Measurements from ENCODE around the gene NEU4.
A peak's percentile ranks its signal among the peaks of the same experiment; 100 is the strongest.
"Not testable (repeated sequence)": the region's sequence is repeated elsewhere in the genome, so short reads cannot be mapped to it uniquely, and the experiment has no call there.

The NEU4 gene

GRCh38 chr2:241799522-241800197 is 9.3 kb upstream of the NEU4 start:
- H3K4me3 ChIP-seq (ENCODE audit: low read depth in 1 of 5, low read length in 5 of 5) = no peak overlapping the region
- H3K9me3 ChIP-seq (ENCODE audit: control insufficient read depth in 5 of 5, low read length in 5 of 5) = no peaks in the 10 kb centered on the region
- H3K27me3 ChIP-seq (ENCODE audit: control insufficient read depth in 5 of 5, insufficient read depth in 4 of 5, low read length in 5 of 5) = peaks cover 14 to 26% (median 19%) of the 10 kb centered on the region in 5 donors
- peaks cover 0 to 18% (median 14%) of the 10 kb centered on the region in 5 donors for H3K4me1 ChIP-seq (ENCODE audit: control insufficient read depth in 5 of 5, insufficient read depth in 5 of 5, low read length in 5 of 5)
- no peaks in the 10 kb centered on the region for H3K36me3 ChIP-seq (ENCODE audit: control insufficient read depth in 5 of 5, insufficient read depth in 5 of 5, low read length in 5 of 5)
- no peak overlapping the region for H3K9ac ChIP-seq (ENCODE audit: low read length in 5 of 5)
- H3K27ac ChIP-seq (ENCODE audit: low read depth, low read length) = no peak overlapping the region

- not testable (repeated sequence) for H3K9ac ChIP-seq (ENCODE audit: low read length in 5 of 5); H3K4me3 ChIP-seq (ENCODE audit: low read depth in 1 of 5, low read length in 5 of 5); H3K9me3 ChIP-seq (ENCODE audit: control insufficient read depth in 5 of 5, low read length in 5 of 5); H3K36me3 ChIP-seq (ENCODE audit: control insufficient read depth in 5 of 5, insufficient read depth in 5 of 5, low read length in 5 of 5); H3K27ac ChIP-seq (ENCODE audit: low read depth, low read length)
- H3K27me3 ChIP-seq (ENCODE audit: control insufficient read depth in 5 of 5, insufficient read depth in 4 of 5, low read length in 5 of 5) = peaks cover 17 to 29% (median 22%) of the 10 kb centered on the region in 5 donors
- peaks cover 0 to 21% (median 15%) of the 10 kb centered on the region in 5 donors for H3K4me1 ChIP-seq (ENCODE audit: control insufficient read depth in 5 of 5, insufficient read depth in 5 of 5, low read length in 5 of 5)
Observed at GRCh38 chr2:241800198-241800903, 8.6 kb upstream of the NEU4 start.

DNA sequence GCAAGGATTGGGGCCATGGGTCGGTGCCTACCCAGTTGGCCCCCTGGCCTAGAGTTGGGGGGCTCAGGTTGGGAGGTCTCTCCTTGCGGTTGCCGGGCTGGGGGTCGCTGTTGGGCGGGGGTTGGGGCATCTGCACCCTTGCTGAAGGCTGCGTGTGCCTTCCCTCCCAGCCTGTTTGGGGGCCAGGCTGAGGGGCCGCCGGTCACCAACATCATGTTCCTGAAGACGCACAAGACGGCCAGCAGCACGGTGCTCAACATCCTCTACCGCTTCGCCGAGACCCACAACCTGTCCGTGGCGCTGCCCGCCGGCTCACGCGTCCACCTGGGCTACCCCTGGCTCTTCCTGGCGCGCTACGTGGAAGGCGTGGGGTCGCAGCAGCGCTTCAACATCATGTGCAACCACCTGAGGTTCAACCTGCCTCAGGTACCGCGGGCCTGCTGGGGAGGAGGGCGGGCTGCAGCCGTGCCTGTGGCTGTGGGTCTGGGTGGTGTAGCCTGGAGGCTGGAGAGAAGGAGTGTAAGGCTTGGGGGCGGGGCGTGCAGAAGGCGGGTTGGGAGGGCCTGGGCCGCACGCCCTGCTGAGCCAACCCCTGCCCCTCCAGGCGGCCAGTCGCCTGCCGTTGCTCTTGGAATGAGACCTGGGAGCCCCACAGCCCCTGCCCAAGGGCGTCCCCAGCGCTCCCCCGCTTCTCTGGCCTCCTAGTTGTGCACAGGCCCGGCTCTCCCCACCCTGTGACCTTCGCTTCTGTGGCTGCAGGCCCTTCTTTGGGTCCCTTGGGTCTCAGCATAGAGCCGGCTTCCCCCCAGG is 7.2 kb upstream of the NEU4 start:
- Histone ChIP-seq H3K36me3 (ENCODE audit: control insufficient read depth in 5 of 5, insufficient read depth in 5 of 5, low read length in 5 of 5) (no peaks in the 10 kb centered on the region), H3K4me1 (ENCODE audit: control insufficient read depth in 5 of 5, insufficient read depth in 5 of 5, low read length in 5 of 5) (peaks cover 0 to 21% (median 15%) of the 10 kb centered on the region in 5 donors), H3K9me3 (ENCODE audit: control insufficient read depth in 5 of 5, low read length in 5 of 5) (no peaks in the 10 kb centered on the region), H3K27me3 (ENCODE audit: control insufficient read depth in 5 of 5, insufficient read depth in 4 of 5, low read length in 5 of 5) (peaks cover 17 to 29% (median 22%) of the 10 kb centered on the region in 5 donors), H3K4me3 (ENCODE audit: low read depth in 1 of 5, low read length in 5 of 5) (no peak overlapping the region), H3K27ac (ENCODE audit: low read depth, low read length) (no peak overlapping the region), H3K9ac (ENCODE audit: low read length in 5 of 5) (no peak overlapping the region)

DNA sequence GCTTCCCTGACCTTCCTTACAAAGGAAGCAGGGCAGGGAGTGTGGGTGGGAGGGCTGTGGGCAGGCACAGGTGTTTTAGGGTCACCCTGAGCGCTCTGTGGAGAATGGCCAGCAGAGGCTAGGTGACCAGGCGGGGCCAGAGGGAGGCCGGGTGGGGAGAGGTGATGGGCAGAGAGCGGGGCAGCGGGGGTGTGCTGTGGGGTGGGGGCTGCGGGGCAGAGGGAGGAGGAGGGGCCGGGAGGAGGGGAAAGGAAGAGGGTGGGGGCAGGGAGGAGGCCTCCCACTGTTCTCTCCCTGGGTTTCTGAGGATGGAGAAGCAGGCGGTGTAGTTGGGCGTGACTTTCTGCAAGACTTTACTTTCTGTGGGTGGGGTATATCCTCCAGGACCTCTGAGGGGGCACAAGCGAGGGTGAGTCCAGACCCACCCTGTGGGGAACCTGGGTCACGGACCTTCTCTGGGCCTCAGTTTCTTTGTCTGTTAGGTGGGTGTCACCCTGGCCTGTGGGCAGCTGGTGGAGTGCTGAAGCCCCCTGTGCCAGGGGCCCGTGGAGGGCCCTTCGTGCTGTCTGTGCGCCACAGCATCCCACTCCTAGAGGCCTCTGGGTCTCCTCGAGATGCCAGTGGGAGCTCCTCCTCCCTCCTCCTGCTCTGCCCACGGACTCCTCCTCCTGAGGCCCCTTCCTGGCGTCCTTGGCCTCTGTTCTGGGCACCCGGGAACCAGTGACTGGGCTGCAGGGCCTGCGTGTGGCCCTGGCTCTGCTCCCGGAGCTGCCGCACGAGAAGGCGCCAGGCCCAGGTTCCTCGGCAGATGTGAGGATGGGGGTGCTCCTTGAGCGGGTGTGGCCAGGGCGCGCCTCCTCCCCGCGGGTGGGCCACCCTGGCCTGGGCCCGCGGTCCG is 6.3 kb upstream of the NEU4 start:
- Histone ChIP-seq H3K9ac (ENCODE audit: low read length in 5 of 5) (no peak overlapping the region), H3K27me3 (ENCODE audit: control insufficient read depth in 5 of 5, insufficient read depth in 4 of 5, low read length in 5 of 5) (peaks cover 17 to 27% (median 22%) of the 10 kb centered on the region in 5 donors), H3K27ac (ENCODE audit: low read depth, low read length) (no peak overlapping the region), H3K9me3 (ENCODE audit: control insufficient read depth in 5 of 5, low read length in 5 of 5) (no peaks in the 10 kb centered on the region), H3K36me3 (ENCODE audit: control insufficient read depth in 5 of 5, insufficient read depth in 5 of 5, low read length in 5 of 5) (no peaks in the 10 kb centered on the region), H3K4me1 (ENCODE audit: control insufficient read depth in 5 of 5, insufficient read depth in 5 of 5, low read length in 5 of 5) (peaks cover 0 to 21% (median 15%) of the 10 kb centered on the region in 5 donors), H3K4me3 (ENCODE audit: low read depth in 1 of 5, low read length in 5 of 5) (no peak overlapping the region)

DNA sequence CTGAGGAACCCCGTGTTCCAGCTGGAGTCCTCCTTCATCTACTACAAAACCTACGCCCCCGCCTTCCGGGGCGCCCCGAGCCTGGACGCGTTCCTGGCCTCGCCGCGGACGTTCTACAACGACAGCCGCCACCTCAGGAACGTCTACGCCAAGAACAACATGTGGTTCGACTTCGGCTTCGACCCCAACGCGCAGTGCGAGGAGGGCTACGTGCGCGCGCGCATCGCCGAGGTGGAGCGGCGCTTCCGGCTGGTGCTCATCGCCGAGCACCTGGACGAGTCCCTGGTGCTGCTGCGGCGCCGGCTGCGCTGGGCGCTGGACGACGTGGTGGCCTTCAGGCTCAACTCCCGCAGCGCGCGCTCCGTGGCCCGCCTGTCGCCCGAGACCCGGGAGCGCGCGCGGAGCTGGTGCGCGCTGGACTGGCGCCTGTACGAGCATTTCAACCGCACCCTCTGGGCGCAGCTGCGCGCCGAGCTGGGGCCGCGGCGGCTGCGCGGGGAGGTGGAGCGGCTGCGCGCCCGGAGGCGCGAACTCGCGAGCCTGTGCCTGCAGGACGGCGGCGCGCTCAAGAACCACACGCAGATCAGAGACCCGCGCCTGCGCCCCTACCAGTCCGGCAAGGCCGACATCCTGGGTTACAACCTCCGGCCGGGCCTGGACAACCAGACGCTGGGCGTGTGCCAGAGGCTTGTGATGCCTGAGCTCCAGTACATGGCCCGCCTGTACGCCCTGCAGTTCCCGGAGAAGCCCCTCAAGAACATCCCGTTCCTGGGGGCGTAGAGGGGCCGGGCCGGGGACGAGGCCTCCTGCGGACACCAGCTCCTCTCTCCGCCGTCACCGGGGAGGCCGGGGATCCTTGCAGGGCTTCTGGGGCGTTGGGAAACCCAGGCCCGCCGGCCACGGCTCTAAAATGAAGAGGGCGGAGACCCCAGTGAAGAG is 5.3 kb upstream of the NEU4 start:
- H3K4me3 ChIP-seq (ENCODE audit: low read depth in 1 of 5, low read length in 5 of 5) = peak overlapping the region in 4 of 5 donors; percentile 47 to 68 (median 58)
- peaks cover 0 to 21% (median 15%) of the 10 kb centered on the region in 5 donors for H3K4me1 ChIP-seq (ENCODE audit: control insufficient read depth in 5 of 5, insufficient read depth in 5 of 5, low read length in 5 of 5)
- no peaks in the 10 kb centered on the region for H3K9me3 ChIP-seq (ENCODE audit: control insufficient read depth in 5 of 5, low read length in 5 of 5)
- no peak overlapping the region for H3K27ac ChIP-seq (ENCODE audit: low read depth, low read length)
- no peaks in the 10 kb centered on the region for H3K36me3 ChIP-seq (ENCODE audit: control insufficient read depth in 5 of 5, insufficient read depth in 5 of 5, low read length in 5 of 5)
- H3K9ac ChIP-seq (ENCODE audit: low read length in 5 of 5) = no peak overlapping the region
- peaks cover 12 to 25% (median 24%) of the 10 kb centered on the region in 5 donors for H3K27me3 ChIP-seq (ENCODE audit: control insufficient read depth in 5 of 5, insufficient read depth in 4 of 5, low read length in 5 of 5)

- peak overlapping the region in 3 of 5 donors; percentile 47 to 68 (median 65) for H3K4me3 ChIP-seq (ENCODE audit: low read depth in 1 of 5, low read length in 5 of 5)
- no peak overlapping the region for H3K9ac ChIP-seq (ENCODE audit: low read length in 5 of 5)
- no peaks in the 10 kb centered on the region for H3K9me3 ChIP-seq (ENCODE audit: control insufficient read depth in 5 of 5, low read length in 5 of 5)
- no peak overlapping the region for H3K27ac ChIP-seq (ENCODE audit: low read depth, low read length)
- peaks cover 11 to 26% (median 24%) of the 10 kb centered on the region in 5 donors for H3K27me3 ChIP-seq (ENCODE audit: control insufficient read depth in 5 of 5, insufficient read depth in 4 of 5, low read length in 5 of 5)
- H3K4me1 ChIP-seq (ENCODE audit: control insufficient read depth in 5 of 5, insufficient read depth in 5 of 5, low read length in 5 of 5) = peaks cover 0 to 21% (median 15%) of the 10 kb centered on the region in 5 donors
- no peaks in the 10 kb centered on the region for H3K36me3 ChIP-seq (ENCODE audit: control insufficient read depth in 5 of 5, insufficient read depth in 5 of 5, low read length in 5 of 5)
Observed at GRCh38 chr2:241804326-241805229, 4.4 kb upstream of the NEU4 start.

DNA sequence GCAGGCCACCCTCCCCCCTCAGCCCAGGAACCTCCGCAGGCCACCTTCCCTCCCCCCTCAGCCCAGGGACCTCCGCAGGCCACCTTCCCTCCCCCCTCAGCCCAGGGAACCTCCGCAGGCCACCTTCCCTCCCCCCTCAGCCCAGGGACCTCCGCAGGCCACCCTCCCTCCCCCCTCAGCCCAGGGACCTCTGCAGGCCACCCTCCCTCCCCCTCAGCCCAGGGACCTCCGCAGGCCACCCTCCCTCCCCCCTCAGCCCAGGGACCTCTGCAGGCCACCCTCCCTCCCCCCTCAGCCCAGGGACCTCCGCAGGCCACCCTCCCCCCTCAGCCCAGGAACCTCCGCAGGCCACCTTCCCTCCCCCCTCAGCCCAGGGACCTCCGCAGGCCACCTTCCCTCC is 2.8 kb upstream of the NEU4 start:
- not testable (repeated sequence) for H3K27ac ChIP-seq (ENCODE audit: low read depth, low read length); H3K9me3 ChIP-seq (ENCODE audit: control insufficient read depth in 5 of 5, low read length in 5 of 5); H3K9ac ChIP-seq (ENCODE audit: low read length in 5 of 5); H3K36me3 ChIP-seq (ENCODE audit: control insufficient read depth in 5 of 5, insufficient read depth in 5 of 5, low read length in 5 of 5); H3K4me3 ChIP-seq (ENCODE audit: low read depth in 1 of 5, low read length in 5 of 5)
- Histone ChIP-seq H3K4me1 (ENCODE audit: control insufficient read depth in 5 of 5, insufficient read depth in 5 of 5, low read length in 5 of 5) (peaks cover 0 to 31% (median 22%) of the 10 kb centered on the region in 5 donors), H3K27me3 (ENCODE audit: control insufficient read depth in 5 of 5, insufficient read depth in 4 of 5, low read length in 5 of 5) (peaks cover 12 to 26% (median 24%) of the 10 kb centered on the region in 5 donors)

DNA sequence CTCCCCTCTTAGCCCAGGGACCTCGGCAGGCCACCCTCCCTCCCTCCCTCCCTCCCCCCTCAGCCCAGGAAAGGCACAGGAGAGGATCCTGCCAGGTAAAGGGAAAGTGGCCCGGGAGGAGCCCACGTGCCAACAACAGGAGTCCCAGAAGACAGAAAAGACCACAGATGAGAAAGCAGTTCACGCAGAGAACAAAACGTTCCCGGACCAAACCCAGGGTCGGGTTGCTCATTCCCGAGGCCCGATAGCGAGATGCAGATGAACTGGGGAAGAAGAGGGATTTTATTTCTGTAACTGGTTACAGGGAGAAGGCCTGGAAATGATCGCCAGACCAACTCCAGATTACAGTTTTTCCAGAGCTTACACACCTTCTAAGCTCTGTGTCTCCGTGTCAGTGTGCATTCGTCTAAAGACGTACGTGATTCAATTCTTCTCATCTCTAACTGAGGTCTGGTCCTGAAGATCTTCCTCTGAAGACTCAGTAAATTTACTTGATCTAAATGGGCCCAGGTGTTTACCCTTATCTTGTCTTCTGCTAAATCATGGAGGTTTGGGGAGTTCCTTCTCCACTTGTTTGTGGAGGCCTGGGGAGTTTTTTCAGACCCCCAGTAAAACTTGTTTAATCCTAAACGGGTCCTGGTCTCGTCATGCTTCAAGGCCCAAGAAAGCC is 807 bp upstream of the NEU4 start:
- no peaks in the 10 kb centered on the region for H3K36me3 ChIP-seq (ENCODE audit: control insufficient read depth in 5 of 5, insufficient read depth in 5 of 5, low read length in 5 of 5)
- H3K4me3 ChIP-seq (ENCODE audit: low read depth in 1 of 5, low read length in 5 of 5) = no peak overlapping the region
- H3K9ac ChIP-seq (ENCODE audit: low read length in 5 of 5) = no peak overlapping the region
- no peak overlapping the region for H3K27ac ChIP-seq (ENCODE audit: low read depth, low read length)
- peaks cover 0 to 36% (median 23%) of the 10 kb centered on the region in 5 donors for H3K4me1 ChIP-seq (ENCODE audit: control insufficient read depth in 5 of 5, insufficient read depth in 5 of 5, low read length in 5 of 5)
- peaks cover 10 to 18% (median 15%) of the 10 kb centered on the region in 5 donors for H3K27me3 ChIP-seq (ENCODE audit: control insufficient read depth in 5 of 5, insufficient read depth in 4 of 5, low read length in 5 of 5)
- H3K9me3 ChIP-seq (ENCODE audit: control insufficient read depth in 5 of 5, low read length in 5 of 5) = no peaks in the 10 kb centered on the region

Measured in subcutaneous abdominal adipose tissue (tissue), 5 donors.